ENCODE results near the gene STAG1.
"Not testable (repeated sequence)": the region's sequence is repeated elsewhere in the genome, so short reads cannot be mapped to it uniquely, and the experiment has no call there.

STAG1 gene

GRCh38 chr3:136639069-136639468 is 113.1 kb downstream of the STAG1 start:
- DNase-seq: no peak

DNA sequence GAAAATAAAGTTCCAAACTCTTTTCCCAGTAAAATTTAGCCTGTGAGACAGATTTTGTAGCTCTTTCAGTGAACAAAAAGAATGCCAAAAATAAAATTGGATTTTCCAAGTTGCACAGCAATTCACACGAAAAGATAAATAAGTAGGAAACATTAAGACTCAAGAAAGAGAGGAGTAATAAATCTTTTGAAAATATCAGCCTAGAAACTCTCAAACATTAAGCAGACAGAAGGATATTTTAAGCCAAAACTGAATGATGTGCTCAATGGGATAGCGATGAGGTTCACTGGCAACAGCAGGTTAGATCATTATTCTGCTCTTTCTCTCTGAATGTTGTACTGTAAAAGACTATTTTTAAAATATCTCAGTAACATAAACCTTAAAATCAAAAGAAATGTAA is 115.0 kb downstream of the STAG1 start:
- no peak for DNase-seq

GRCh38 chr3:136634821-136635220 is 117.4 kb downstream of the STAG1 start:
- DNase-seq: no peak

GRCh38 chr3:136632625-136633081 is 119.5 kb downstream of the STAG1 start:
- no peak for DNase-seq

- no peak for DNase-seq
These were observed 120.8 kb downstream of the STAG1 start for GRCh38 chr3:136631424-136631823.

DNA sequence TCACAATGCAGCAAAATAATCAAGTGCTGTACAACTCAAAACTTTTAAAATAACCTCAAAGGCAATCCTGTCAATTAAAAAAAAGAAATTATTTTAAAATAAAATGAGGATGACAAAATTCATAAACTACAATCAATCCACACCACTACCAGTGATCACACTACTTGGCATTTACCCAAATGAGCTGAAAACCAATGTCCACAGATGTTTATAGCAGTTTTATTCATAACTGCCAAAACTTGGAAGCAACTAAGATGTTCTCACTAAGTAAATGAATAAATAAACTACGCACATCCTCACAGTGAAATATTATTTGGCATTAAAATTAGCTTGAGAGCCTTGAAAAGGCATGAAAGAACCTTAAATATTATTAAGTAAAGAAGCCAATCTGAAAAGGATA is 121.3 kb downstream of the STAG1 start:
- DNase-seq: no peak

DNA sequence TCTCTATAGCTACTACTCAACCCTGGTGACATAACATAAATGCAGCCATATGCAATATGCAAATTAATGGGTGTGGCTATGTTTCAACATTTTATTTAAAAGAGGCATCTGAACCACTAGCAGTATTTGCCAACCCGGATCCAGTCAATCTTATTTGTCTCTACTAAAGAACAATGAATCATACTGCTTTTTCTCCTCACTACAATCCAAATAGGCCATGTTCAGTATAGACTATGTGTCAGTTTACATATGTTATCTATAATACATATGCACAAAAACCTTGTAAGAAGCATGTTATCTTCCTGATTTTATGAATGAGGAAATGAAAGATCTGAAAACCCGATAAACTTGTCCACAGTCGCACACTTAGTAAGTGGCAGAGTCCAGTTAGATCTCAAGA is 125.7 kb downstream of the STAG1 start:
- no peak for DNase-seq

DNA sequence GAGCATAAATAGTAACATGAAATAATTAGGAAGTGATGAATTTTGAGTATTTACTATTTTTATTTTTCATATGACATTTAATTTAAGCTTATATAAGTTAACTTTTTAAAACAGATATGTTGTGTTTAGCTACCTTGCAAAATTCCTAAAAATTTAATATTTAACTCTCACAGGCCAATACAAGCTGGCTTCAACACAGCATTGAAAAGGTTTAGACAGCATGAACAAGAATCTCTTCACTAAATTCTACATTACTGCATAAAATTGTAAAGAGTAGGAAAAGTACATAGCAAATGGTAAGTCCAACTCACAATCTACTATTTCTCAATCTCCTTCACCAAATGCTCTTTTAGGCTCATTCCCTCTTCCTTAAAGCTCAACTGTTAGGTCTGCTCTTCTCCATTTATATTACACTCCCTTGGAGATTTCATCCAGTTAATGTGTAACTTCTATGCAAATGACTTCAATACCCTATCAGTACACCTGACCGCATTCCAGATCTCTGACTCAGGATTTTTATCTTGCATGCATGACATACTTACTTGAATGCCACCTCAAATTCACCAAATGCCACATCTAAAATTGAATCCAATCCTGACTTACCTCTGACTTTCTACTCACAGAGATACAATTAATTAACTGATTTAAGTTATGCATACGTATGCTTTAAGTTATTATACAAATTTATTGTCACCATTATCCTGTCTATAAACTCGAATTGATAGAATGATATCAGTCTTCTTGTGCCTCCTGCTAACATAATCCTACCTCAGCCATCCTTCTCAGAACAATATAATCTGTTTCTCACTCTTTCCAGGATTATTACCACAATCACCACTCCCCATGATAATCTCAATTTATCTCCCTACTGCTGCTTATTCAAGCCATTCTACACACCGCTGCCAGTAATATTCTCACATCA is 127.0 kb downstream of the STAG1 start:
- DNase-seq: no peak

DNA sequence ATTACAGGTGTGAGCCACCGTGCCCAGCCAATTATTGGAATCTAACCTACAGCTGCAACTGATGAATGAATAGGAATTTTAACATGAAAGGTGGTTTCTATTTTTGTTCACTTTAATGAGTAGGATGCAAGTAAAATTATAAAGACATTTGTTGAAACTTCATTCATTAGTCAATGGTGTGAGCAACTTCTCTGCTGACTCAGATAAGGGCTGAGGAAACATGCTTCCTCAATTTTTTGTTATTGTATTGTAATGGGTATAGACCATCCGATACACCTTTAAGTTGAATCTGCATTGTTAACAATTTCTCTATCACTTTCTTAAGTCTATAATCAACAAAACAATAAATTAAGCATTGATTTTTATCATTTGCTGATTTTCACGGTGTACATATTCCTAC is 127.8 kb downstream of the STAG1 start:
- no peak for DNase-seq

DNA sequence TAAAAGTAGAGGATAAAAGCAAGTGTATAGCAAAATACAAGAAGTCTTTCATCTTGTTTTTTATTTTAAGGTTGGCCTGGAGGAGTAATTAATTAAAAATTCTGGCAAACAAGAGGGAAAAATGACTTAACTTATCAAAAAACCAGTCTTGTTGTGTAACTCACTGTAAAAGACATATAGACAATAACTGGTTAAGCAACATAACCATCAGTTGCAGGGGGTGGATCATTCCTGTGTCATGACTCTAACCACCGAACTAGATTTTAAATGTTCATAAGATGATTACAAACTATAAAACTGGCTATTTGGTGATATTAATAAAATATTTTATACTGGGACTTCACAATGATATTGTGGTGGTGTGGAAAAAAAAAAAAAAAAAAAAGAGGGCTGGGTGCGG is 130.6 kb downstream of the STAG1 start:
- no peak for DNase-seq

GRCh38 chr3:136620436-136620835 is 131.7 kb downstream of the STAG1 start:
- no peak for DNase-seq

GRCh38 chr3:136617969-136618525 is 134.1 kb downstream of the STAG1 start:
- DNase-seq: not testable (repeated sequence)

GRCh38 chr3:136617198-136617597 is 135.0 kb downstream of the STAG1 start:
- DNase-seq: no peak

DNA sequence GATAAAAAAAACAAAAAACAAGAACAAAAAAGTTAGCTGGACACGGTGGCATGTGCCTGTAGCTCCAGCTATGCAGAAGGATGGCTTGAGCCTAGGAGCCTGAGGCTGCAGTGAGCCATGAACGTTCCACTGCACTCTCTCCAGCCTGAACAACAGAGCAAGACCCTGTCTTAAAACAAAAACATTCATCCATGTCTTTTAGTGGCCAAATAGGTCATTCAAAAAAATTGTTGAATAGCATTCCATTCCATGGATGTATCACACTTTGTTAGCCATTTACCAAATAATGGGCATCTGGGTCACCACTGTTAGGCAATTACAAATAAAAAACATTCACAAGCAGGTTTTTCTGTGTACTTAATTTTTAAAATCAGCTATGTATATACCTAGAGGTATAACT is 139.7 kb downstream of the STAG1 start:
- no peak for DNase-seq

GRCh38 chr3:136606990-136607389 is 145.2 kb downstream of the STAG1 start:
- no peak for DNase-seq

DNA sequence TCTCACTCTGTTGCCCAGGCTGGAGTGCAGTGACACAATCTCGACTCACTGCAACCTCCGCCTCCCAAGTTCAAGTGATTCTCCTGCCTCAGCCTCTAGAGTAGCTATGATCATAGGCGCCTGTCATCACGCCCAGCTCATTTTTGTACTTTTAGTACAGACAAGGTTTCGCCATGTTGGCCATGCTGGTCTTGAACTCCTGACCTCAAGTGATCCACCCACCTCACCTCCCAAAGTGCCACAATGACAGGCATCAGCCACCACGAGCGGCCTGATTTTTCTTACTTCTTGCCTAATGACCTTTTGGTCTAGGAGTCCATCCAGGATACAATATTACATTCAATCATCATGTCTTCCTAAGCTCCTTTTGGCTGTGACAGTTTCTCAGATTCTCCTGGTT is 146.0 kb downstream of the STAG1 start:
- not testable (repeated sequence) for DNase-seq

DNA sequence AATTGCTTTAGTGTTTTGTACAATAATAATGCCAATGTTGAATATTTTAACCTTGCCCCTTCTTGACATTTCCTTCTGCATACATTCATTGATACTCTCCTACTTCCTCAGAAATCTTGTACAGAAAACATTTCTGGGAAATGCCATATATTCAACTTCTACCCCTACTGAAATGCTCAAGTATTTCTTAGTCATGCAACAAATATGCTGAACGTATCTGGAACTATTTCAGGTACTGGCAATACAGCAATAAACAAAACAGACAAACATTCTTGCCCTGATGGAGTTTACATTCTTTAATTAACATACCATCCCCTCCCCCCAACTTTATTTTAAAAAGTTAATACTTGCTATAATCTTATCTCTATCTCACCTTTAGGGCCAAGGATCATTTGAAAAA is 147.2 kb downstream of the STAG1 start:
- DNase-seq: no peak

DNA sequence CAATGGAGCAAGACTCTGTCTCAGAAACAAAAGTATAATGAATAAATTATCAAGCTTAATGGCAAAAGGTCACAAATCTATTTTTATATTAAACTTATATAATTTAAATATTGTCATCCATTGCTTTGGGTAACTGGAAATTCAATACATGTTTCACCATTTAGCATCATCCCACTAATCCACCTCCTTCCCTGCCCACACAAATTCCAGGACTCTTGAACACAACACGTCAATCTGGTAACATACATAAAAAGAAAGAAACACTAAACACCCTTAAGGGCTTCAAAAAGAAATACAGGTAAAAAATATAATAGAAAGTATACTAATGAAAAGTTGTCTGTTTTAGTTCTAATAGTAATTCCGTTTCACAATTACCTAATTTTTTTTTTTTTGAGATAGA is 149.4 kb downstream of the STAG1 start:
- no peak for DNase-seq

- no peak for DNase-seq
These were observed 156.1 kb downstream of the STAG1 start for GRCh38 chr3:136595913-136596697.

- no peak for DNase-seq
These were observed 165.6 kb downstream of the STAG1 start for GRCh38 chr3:136586580-136586979.

- no peak for DNase-seq
These were observed 167.4 kb downstream of the STAG1 start for GRCh38 chr3:136584728-136585127.

GRCh38 chr3:136583823-136584222 is 168.4 kb downstream of the STAG1 start:
- no peak for DNase-seq

- DNase-seq: no peak
These were observed 174.4 kb downstream of the STAG1 start for GRCh38 chr3:136577791-136578190.
